Measurements from ENCODE around the gene LACC1.

The LACC1 gene

GRCh38 chr13:43879755-43880181, at the start of gene LACC1:
Gene LACC1 (plus strand): TSS chr13:43879904. CDS start chr13:43880986, 1,082 bp downstream.
- peak; percentile 28 for DNase-seq

GRCh38 chr13:43830497-43830881, 49.2 kb upstream of the LACC1 start:
- no peak for DNase-seq

GRCh38 chr13:43831088-43831487, 48.6 kb upstream of the LACC1 start:
- DNase-seq: no peak

DNA sequence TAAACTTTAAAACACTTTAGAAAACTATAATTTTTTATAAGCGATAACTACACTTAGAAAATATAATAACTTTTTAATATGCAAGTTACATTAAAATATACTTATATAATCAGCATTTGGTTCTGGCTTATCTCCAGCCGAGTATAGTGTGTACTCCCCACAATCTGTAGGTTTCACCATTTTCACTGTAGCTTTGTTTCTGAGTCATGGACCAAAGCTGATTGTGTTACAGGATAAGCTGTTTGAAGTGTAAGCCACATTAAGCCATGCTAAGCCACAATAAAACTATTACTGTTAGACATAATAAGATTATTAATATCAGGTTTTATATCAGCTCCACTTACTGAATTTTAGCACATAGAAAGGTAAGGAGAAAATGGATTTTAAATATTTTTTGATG, 44.0 kb upstream of the LACC1 start:
- DNase-seq: no peak

DNA sequence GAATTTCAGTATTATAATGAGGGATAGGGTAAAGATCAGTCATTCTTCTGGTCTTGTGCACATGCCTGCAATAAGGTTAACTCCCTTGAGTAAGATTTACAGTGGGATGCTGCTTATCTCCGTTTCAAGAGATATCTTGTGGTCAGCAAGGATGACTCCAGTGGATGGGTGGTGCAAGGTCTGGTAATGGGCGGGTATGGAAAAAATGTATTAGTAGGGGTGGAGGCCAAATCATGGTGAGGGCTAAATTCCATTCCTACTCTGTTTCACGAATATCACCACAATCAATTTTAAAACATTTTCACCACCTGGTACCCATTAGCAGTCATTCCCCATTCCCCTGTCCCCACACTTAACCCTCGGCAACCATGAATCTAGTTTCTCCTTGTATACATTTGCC, 40.8 kb upstream of the LACC1 start:
- DNase-seq: no peak

DNA sequence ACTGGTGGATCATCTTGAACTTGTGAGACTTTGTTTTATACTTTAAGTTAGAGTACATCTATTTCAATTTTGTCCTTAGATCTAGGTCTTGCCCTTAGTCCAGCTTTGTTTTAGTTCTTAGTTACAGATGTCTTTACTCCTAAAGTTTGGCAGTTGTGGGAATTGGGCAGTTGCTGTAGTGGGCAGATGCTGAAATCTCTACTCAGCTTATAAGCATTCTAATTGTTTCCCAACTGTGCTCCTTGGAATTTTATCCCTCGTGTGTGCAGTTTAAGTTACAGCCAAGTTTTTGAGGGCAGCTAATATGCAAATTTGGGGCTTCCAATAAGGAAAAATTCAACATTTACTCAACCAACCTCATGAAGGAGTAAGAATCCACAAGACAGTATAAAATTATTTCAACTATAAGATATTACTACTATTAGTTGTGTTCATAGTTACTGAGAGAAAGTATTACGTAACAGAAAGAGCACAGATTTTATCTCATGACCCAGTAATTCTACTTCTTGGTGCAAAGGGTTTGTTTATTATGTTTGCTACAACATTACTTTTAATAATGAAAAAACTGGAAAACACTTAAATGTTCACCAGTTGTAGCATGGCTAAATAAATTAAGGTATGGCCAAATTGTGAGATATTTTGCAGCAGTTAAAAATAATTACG, 33.1 kb upstream of the LACC1 start:
- no peak for DNase-seq

DNA sequence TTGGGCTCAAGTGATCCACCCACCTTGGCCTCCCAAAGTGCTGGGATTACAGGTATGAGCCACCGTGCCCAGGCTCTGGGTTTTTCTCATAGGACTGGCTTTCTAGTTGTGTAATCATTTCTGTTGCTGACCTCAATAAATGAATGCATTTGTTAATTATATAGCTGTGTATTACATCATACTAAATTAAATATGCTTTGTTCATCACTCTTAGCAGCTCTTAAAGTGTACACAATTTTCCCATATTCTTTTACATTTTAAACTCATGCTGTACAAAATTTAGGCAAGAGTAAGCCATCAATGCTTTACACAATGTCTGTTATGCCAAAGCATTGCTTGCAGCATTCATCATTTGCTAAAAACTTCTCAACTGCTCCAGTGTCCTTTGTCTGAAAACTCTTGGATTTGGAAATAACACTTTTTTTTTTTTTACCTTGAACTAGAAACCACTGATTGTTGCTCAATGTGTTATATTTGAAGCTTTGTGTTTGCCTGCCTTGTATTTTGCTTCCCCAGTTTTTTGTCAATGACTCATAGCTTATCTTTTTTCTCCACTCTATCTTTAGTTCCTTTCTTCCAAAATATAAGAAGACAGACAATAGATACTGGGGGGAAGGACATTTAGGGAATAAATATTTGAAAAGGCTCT, 31.6 kb upstream of the LACC1 start:
- no peak for DNase-seq

GRCh38 chr13:43850873-43851272, 28.8 kb upstream of the LACC1 start:
- no peak for DNase-seq

DNA sequence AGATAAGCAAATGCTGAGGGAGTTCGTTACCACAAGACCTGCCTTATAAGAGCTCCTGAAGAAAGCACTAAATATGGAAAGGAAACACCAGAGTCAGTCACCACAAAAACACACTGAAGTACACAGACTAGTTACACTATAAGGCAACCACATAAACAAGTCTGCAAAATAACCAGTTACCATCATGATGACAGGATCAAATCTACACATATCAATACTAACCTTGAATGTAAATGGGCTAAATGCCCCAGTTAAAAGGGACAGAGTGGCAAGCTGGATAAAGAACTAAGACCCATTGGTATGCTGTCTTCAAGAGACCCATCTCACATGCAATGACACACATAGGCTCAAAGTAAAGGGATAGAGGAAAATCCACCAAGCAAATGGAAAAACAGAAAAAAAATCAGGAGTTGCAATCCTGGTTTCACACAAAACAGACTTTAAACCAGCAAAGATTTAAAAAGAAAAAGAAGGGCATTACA, 26.7 kb upstream of the LACC1 start:
- no peak for DNase-seq

DNA sequence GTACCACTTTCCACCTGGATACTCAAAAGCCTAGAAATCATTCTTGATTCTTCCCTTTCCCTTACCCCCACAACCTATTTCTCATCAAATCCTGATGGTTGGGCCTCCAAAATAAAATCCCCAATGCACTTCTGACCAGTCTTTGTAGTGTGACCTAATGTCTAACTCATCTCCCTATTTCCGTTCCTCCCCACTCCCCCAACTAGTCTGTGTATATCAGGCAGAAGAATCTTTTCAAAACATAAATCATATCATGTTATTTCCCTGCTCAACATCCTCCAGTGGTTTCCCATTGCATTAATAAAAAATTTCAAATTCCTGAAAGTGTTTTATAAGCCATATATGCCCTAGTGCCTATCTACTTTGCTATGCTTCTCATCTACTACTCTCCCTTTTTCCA, 17.8 kb upstream of the LACC1 start:
- no peak for DNase-seq

GRCh38 chr13:43864921-43865320, 14.8 kb upstream of the LACC1 start:
- DNase-seq: no peak

GRCh38 chr13:43865892-43866291, 13.8 kb upstream of the LACC1 start:
- no peak for DNase-seq

DNA sequence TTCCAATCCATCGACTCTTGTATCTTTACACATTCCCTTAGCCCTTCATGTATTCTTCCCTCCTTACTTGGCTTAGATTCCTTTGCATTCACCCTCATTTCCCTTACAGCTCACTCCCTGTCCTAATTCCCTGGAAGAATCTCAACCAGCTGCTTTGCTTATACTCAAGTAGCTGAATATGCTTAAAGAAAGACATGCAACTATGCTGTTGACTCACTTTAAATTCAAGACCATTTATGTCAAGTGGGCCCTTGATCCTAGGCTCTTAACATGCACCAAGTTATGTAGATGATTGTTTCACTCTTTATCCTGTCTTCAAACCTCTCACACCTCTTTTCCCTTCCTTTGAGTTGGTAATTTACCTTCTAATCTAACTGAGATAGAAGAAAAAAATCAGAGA, 7.5 kb upstream of the LACC1 start:
- DNase-seq: no peak

- DNase-seq: no peak
Measured at GRCh38 chr13:43874504-43875092, 5.1 kb upstream of the LACC1 start.

GRCh38 chr13:43876366-43876765, 3.3 kb upstream of the LACC1 start:
- no peak for DNase-seq

DNA sequence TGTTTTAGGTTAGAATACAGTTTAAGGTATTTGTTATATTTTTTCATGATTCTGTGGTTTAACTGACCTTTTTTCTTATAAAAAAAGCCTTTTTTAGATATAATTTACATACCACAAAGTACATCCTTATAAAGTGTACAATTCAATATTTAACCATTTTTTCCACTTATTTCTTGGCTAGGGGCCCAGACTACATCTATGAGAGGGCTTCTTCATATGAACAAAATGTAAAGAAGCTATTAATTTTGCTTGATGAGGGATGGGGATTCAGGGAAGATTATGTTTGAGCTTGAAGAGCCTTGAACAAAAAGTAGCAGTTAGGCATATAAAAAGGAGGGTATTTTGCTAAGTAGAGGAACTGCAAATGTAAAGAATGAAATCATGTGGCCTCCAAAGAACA, 2.4 kb upstream of the LACC1 start:
- no peak for DNase-seq

- no peak for DNase-seq
Measured at GRCh38 chr13:43877766-43878165, 1.9 kb upstream of the LACC1 start.

- DNase-seq: peak; percentile 54
Measured at GRCh38 chr13:43878892-43879754, 581 bp upstream of the LACC1 start, which contains the start of gene CCDC122. Gene CCDC122 (minus strand): TSS chr13:43879740. CDS start chr13:43869376, 10,364 bp downstream.

DNA sequence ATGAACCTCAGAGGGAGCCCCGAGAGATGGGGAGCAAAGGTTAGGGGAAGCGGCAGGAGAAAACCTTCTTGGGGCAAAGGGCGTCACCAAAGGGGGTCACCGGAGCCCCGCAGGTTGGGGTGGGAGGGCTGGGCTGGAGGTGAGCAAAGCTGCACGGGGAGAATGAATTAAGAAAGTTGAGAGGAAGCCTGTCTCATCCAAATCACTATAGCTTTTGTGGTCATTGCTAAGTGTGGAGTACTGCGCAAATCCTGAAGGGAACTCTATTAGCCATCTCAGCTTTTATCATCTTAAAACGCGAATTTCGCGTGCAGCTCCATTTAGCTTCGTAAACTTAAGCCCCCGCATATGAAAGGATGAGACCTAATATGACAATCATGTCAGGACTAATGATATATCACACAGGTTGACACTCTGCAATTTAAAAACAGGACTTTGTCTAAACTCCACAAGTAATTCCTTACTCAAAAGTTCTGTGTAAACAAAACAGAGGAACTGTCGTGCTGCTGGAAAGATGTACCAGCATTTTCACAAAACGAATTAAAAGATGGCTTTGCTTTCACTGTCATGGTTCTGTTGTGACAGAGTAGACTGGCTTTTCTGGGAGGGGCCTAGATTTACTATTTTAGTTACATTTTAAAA, 631 bp downstream of the LACC1 start:
- DNase-seq: no peak

- no peak for DNase-seq
Measured at GRCh38 chr13:43880926-43881325, 1.2 kb downstream of the LACC1 start.

DNA sequence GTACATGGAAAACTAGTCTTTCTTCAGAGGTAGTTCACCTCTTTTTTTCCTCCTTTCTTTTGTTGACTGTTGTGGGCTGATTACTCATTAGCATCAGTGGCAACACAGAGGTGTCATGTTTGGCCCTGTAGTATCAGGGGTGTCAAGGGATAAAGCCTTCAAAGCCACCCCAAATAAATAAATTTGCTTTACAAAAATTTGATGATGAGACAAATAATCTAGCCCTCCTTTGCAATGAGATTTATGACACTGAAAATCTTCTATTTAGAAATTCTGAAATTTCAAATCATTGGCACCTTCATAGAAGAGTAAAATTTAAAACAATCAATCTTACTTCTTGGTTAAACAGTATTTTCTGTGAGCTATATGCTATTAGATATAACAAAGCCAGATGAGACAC, 1.9 kb downstream of the LACC1 start:
- DNase-seq: no peak

GRCh38 chr13:43883631-43884030, 3.9 kb downstream of the LACC1 start:
- no peak for DNase-seq

DNA sequence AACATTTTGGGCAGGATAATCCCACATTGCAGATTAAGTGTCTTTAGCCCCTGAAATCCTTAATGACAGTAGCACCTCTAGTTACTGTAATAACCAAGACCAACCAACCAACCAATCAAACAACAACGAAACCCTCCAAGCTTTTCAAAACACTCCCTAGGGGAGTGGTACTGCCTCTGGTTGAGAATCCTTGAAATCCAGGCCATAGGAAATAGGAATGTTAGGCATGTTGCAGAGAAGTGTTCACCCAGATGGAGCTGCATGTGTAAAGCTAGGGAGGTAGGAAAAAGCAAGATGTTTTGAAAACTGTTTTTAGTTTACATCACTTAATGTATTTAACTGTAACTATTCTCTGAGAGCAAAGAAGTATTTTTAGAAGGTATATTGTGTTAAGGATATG, 4.5 kb downstream of the LACC1 start:
- no peak for DNase-seq
